Renal pelvis (tissue), 4 donors: Measurements from ENCODE around the gene P3H4. TPM values are rescaled to one million over a fixed set of nuclear protein-coding genes. Genes with fewer than 3 reads are reported as not detected.

ENCODE experiments used
- DNase-seq: peaks from one replicate; pipeline ENCODE4 v3.0.0-alpha.2; 2013
- polyA plus RNA-seq, 3 donors: library from polyadenylated mRNA; unstranded; fragments of 120-200 nt; gene quantifications; one replicate each; pipeline ENCODE4 v1.2.1, GENCODE V29; 2013; ENCODE audit not compliant: insufficient read length in 3 of 3

P3H4 gene
- polyA plus RNA-seq, 3 donors: 43.4 to 48.8 (median 44.8) TPM

- DNase-seq: no peak
Observed at GRCh38 chr17:41773731-41774193, 38.0 kb downstream of the P3H4 start.

GRCh38 chr17:41773190-41773588, 38.6 kb downstream of the P3H4 start:
- DNase-seq: peak; percentile 82

- DNase-seq: no peak
Observed at GRCh38 chr17:41772586-41773189, 39.1 kb downstream of the P3H4 start.

GRCh38 chr17:41772218-41772585, 39.5 kb downstream of the P3H4 start:
- DNase-seq: peak; percentile 61

- no peak for DNase-seq
Observed at GRCh38 chr17:41771389-41772206, 40.2 kb downstream of the P3H4 start.

- no peak for DNase-seq
Observed at GRCh38 chr17:41769985-41770384, 41.8 kb downstream of the P3H4 start.

- DNase-seq: no peak
Observed at GRCh38 chr17:41769346-41769862, 42.3 kb downstream of the P3H4 start.

- no peak for DNase-seq
Observed at GRCh38 chr17:41768682-41769288, 43.0 kb downstream of the P3H4 start.

GRCh38 chr17:41767324-41768042, 44.3 kb downstream of the P3H4 start:
- DNase-seq: no peak

- DNase-seq: no peak
Observed at GRCh38 chr17:41766135-41766534, 45.6 kb downstream of the P3H4 start.

GRCh38 chr17:41763327-41763726, 48.4 kb downstream of the P3H4 start:
- DNase-seq: no peak

- no peak for DNase-seq
Observed at GRCh38 chr17:41762841-41763240, 48.9 kb downstream of the P3H4 start.

- no peak for DNase-seq
Observed at GRCh38 chr17:41762391-41762790, 49.4 kb downstream of the P3H4 start.

GRCh38 chr17:41760878-41761277, 50.9 kb downstream of the P3H4 start:
- DNase-seq: no peak

GRCh38 chr17:41758601-41759000, 53.1 kb downstream of the P3H4 start:
- DNase-seq: no peak

- no peak for DNase-seq
Observed at GRCh38 chr17:41754066-41754465, 57.7 kb downstream of the P3H4 start.

Other genes starting within 250 kb of the P3H4 start
- not detected for gene KRT9, start 239.9 kb downstream of the P3H4 start, polyA plus RNA-seq
- gene KRT14, start 225.1 kb downstream of the P3H4 start, polyA plus RNA-seq: under 1 TPM in 2 of 3 donors, not detected in 1; 0.31 to 0.36 TPM
- gene KRT16, start 199.2 kb downstream of the P3H4 start, polyA plus RNA-seq: not detected
- gene KRT17, start 187.4 kb downstream of the P3H4 start, polyA plus RNA-seq: 1 to 10 TPM; 1.6 to 4.8 (median 2.0) TPM
- gene EIF1, start 123.1 kb downstream of the P3H4 start, polyA plus RNA-seq: 100 to 1,000 TPM; 651 to 702 (median 684) TPM
- not detected for gene GAST, start 99.6 kb downstream of the P3H4 start, polyA plus RNA-seq
- gene HAP1, start 77.3 kb downstream of the P3H4 start, polyA plus RNA-seq: 1 to 10 TPM; 1.2 to 1.5 (median 1.3) TPM
- gene JUP, start 25.2 kb downstream of the P3H4 start, polyA plus RNA-seq: 100 to 1,000 TPM; 218 to 260 (median 242) TPM
- gene FKBP10, start 1.1 kb upstream of the P3H4 start, polyA plus RNA-seq: 100 to 1,000 TPM; 142 to 163 (median 160) TPM
- 100 to 1,000 TPM in 1 of 3 donors, 10 to 100 TPM in 2; 91.4 to 111 (median 91.7) TPM for gene NT5C3B, start 24.3 kb upstream of the P3H4 start, polyA plus RNA-seq
- under 1 TPM; 0.24 to 0.27 (median 0.27) TPM for gene KLHL10, start 25.9 kb upstream of the P3H4 start, polyA plus RNA-seq
- 10 to 100 TPM in 2 of 3 donors, 1 to 10 TPM in 1; 8.7 to 12.1 (median 10.3) TPM for gene KLHL11, start 53.5 kb upstream of the P3H4 start, polyA plus RNA-seq
- 10 to 100 TPM; 89.5 to 92.9 (median 90.9) TPM for gene ACLY, start 107.0 kb upstream of the P3H4 start, polyA plus RNA-seq
- gene ODAD4, start 118.7 kb upstream of the P3H4 start, polyA plus RNA-seq: 1 to 10 TPM; 5.9 to 8.6 (median 7.6) TPM
- 10 to 100 TPM; 68.3 to 81.0 (median 77.0) TPM for gene CNP, start 154.8 kb upstream of the P3H4 start, polyA plus RNA-seq
- gene DNAJC7, start 205.5 kb upstream of the P3H4 start, polyA plus RNA-seq: 100 to 1,000 TPM; 140 to 165 (median 150) TPM
- 10 to 100 TPM; 54.6 to 58.4 (median 57.2) TPM for gene NKIRAS2, start 208.1 kb upstream of the P3H4 start, polyA plus RNA-seq
- gene C17orf113, start 238.7 kb upstream of the P3H4 start, polyA plus RNA-seq: 1 to 10 TPM; 3.8 to 6.2 (median 5.5) TPM